HG03565 (cell line): ENCODE measurements around the gene EXOC6.

Source experiments
- ATAC-seq: cut with Tn5 transposase; IDR thresholded peaks from one replicate; pipeline ENCODE4 v1.9.1; 2021; ENCODE audit warnings: mild to moderate bottlenecking, moderate library complexity; ENCODE audit not compliant: unreplicated experiment

EXOC6 gene

DNA sequence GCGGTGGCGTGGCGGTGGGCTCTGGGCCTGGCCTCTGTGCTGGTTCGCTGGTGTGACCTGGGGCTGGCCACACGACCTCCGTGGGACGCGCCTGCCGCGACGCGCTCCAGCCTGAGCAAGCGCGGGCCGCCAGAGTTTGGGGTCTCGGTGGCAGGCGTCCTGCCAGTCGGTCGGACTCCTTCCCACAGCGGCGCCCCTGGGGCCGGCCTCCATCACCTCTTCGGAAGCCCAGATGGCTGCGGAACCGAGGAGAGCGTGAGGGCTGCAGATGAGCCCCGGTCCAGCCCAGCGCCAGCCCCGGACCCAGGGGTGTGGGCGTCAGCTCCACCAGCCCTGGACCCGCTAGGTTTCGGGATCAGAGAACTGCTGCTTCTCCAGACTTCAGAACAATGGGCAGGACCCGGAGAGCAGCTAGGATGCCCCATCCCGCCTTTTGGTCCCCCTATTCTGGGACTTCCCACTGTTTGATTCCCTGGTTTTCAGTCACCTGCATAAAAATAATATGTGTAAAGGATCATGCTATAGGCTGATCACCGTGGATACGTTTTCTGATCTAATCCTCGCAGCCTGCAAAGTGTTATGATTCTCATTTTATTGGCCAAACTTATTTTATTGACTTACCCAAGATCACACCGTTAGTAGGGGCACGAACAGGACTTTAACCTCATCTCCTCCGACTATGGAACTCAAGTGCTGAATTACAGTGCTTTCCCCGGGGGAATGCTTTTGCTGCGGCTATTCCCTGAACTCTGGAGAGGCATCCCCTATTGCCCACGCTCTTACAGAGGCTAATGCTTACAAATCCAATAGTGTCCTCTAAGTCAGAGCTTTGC lies 215.0 kb downstream of the EXOC6 start:
- no peak for ATAC-seq

DNA sequence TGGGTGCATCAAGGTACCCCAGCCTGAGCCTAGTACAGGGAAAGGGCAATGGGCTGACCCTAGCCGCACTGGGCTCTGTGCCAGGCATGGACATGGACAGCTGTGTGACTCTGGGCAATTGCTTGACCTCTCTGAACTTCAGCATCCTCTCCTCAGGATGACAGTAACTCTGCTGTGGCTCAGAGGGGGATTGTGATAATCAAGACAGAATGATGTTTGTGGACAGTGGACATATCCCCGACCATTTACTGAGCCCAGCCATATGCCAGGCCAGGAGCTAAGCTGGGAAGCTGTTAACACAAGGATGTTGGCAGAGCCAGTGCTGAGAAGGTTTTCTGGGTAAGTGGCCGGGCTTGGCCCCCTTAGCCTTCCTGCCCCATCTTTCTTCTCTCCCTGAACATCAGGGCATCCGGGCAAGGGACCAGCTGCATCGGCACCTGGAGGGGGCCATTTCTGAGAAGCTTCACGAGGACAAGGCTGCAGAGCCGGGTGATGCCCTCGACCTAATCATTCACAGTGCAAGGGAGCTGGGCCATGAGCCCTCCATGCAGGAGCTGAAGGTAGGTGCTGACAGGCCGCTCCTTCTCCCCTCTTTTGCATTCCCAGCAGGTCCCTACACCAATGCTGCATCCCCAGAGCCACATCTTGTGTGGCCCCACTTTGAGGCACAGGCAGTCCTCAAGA lies 215.8 kb downstream of the EXOC6 start:
- no peak for ATAC-seq

DNA sequence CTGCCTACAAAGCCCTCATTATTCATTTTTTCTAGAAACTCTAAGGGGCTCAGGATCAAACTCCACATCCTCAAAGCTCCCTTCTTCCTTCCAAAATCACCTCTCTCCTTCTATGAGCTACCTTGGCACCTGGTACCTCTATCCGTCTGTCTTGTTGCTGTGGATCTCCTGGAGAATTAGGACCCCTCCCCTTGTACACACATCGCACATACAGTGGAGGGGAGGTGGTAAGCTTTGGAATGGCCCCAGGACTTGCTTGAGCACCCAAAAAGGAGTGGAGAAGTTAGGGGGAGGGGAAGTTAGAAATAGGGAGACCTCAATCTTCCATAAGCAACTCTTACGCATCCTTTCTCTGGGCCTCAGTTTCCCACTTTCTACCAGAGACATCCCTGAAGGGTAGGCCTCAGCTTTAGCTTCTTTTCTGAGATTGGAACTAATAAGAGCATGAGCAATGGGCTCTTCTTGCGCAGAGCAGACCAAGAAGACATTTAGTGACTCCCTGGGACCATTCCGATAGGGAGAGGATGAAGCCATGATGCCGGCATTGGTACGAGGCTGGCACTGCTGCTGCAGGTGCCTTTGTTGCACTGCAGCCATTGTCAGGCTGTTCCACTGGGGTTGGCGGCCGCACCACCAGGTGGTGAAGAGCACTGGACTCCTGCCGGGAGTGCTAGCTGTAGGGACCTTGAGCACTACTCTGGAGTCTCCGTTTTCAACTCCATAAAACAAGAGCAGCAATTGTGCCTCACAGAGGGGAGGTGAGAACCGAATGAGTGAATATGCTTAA lies 216.7 kb downstream of the EXOC6 start:
- ATAC-seq = no peak

DNA sequence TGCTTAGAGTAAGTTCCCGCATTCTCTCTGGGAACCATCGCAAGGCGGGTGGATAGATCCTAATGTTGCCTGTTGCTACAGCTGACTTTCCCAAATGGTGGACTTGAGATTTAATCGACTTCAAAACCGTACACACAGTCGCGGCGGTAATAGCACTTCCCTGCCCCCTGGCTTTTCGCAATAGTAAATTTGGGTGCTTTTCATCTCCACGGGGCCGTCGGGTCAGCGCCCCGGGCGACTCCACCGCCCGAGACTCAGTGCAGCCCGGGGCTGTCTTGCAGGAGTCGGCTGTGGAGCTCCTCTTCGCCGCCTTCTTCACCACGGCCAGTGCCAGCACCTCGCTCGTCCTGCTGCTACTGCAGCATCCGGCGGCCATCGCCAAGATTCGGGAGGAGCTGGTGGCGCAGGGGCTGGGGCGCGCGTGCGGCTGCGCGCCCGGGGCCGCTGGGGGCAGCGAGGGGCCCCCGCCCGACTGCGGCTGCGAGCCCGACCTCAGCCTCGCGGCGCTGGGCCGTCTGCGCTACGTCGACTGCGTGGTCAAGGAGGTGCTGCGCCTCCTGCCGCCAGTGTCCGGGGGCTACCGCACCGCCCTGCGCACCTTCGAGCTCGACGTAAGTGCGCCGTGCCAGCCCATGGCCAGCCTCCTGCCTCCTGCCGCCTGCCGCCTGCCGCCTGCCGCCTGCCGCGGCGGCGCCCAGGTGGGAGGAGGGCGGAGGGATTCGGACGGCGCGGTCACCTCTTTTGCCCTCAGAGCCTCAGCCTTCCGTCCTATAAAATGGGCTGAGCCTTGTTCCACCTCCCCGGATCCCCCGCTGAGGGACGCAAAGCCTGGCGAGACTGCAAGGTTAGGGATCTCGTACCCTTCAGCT lies 217.6 kb downstream of the EXOC6 start:
- no peak for ATAC-seq

DNA sequence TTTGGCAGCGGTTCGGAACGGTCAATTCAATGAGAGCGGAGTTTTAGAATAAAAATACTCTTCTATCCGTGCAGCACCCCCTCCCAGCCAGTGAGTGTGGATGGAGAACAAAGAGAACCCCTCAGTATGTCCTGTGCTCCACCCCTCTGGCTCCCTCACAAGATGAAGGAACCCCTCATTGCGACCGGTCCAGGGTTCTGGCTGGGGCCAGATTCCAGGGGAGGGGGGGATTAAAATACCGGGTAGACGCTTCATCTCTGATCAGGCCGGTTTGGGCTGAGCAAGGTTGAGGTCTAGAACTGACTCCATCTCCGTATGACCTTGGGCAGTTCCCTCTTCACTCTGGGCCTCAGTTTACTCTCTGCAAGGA lies 218.2 kb downstream of the EXOC6 start:
- no peak for ATAC-seq

DNA sequence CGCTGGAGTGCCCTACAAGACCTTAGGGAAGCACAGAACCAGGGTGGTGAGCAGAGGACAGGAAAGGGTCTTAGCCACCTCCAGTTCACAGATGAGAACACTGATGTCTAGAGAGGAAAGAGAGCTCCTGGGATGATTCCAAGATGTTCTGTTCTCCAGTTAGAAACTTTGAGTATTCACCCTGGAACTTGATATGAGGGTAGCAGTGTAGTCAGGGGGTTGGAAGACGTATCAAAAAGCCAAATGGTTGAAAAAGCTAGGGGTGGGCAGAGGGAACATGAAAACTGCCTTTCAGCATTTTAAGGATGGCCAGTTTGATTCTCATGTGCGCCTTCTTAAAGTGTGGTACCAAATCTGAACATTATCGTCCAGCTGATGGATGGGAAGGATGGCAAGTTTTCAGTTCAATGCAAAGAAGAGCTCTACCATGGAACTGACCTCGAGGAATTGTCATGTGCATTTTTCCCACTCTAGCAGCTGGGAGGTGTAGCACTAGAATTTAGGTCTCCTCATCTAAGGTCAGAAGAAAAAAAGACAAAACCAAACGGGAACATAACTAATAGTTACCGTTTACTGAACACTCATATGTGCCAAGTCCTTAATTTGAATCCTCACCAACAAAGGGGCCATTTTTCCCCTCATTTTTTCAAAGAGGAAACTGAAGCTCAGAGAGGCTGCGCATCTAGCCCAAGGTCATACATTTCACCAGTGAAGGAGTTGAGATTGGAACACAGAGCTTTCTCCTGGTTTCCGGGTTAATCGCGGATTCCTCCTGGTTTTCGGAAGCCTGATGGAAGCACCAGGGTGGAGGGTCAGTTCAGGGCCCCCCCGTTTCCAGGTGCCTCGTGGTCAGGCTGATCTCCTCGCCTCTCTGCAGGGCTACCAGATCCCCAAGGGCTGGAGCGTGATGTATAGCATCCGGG lies 219.4 kb downstream of the EXOC6 start:
- ATAC-seq = no peak

DNA sequence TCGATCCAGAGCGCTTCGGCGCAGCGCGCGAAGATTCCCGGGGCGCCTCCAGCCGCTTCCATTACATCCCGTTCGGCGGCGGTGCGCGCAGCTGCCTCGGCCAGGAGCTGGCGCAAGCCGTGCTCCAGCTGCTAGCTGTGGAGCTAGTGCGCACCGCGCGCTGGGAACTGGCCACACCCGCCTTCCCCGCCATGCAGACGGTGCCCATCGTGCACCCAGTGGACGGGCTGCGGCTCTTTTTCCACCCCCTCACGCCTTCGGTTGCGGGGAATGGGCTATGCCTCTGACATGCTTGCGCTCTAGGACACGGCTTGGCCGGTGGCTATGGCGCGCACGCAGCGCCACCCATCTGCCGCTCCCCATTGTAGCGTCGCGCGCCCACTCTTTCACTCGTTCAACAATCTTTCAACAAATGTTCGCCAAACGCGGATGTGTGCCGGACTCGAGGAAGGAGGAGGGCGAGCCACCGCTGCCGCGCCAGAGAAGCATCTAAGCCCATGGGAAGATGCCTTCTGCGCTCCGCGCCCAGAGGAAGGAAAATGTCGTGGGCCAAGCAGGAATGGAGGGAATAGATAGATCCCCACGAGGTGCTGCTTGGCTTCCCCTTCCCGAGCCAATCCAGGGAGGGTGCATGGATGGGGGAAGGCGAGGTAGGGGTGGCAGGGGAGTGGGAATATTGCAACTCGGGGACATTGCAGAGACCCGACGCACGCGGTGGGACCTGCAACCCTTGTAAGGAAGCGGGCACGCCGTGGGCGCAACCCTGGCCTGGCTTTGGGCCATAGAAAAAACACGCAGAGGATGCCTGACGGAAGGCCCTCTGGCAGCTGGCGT lies 220.3 kb downstream of the EXOC6 start:
- no peak for ATAC-seq

DNA sequence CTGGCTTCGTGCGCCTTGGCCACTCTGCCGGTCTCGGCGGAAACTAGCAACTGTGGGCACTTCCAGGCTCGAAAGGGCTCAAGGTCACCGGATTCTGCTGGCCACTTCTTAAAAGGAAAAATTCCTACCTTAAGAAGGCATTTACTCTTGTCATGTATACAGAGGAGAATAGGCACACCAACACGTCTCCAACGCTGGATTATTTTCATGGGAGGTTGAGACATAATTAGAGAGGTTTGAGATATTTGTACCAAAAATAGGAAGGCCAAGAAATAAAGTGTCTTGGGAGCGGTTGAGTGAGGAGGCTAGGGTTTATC lies 220.9 kb downstream of the EXOC6 start:
- ATAC-seq = no peak

DNA sequence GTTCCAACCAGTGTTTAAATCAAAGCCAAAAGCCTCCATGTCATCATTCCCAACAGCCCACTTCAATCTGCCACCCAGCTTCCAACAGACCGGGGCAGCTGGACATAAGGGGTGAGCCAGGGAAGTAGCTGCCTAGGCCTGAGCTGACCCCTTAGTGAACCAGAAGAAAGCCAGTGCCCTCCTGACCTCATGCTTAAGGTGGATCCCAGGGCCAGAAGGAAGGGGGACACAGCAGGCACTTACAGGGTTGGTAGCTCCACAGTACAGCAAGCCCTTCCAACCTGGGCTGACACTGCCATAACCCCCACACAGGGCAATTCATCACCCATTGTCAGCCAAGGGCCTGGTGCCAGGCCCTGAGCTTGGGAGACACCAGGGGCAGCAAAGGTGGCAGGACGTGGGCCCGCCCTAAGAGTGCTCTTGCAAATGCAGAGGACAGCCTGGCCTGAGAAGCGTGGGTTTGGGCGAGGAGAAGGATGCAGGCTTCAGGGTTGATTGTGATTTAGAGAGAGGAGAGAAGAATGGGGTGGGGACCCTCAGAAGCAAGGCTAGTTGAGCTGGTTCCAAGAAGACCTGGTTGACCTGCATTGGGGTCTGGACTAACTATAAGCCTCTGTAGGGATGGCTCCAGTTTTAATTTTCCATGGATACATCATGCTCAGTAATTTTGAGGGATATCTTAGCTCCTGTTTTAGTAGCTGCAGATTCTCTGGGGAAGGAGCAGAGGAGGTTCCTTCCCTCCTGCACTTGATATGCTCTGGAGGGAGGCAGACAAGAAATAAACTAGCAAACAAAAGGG lies 222.3 kb downstream of the EXOC6 start:
- ATAC-seq = no peak

DNA sequence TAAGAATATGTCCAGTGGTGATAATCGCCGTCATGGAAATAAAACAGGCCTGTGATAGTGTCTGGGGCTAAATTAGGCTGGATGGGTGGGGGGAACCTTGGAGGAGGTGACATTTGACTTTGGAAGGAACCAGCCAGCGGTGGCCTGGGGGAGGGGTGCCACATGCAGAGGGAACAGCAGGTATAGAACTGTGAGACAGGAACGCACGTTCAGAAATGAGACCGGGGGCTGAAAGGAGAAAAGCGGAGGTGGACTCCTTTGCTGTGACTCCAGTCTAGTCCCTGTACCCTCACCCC lies 222.8 kb downstream of the EXOC6 start:
- ATAC-seq = no peak

DNA sequence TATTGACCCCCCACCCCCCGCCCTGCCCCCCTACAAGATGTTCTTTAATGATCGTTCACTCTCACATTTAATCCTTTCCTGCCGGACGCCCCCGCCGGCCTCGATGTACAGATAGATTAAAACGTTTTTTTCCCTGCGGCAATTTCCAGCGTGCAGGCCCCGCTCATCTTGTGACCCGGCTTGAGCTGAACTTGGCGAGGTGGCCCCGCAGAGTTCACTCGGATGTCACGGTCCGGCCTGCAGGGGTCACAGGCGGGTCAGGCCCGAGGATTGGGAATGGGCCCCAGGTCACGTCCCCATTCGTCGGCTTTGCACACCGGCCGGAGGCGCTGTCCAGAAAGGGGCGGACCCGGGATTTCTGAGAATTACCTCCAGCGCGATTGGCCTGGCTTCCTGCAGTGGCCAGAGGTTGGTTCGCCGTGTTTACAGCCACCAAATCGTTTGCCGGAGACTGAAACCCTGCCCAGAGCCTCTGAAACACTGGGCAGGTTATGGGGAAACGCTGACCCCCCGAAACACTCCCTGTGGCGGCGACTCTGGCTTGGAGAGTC lies 223.4 kb downstream of the EXOC6 start:
- no peak for ATAC-seq

DNA sequence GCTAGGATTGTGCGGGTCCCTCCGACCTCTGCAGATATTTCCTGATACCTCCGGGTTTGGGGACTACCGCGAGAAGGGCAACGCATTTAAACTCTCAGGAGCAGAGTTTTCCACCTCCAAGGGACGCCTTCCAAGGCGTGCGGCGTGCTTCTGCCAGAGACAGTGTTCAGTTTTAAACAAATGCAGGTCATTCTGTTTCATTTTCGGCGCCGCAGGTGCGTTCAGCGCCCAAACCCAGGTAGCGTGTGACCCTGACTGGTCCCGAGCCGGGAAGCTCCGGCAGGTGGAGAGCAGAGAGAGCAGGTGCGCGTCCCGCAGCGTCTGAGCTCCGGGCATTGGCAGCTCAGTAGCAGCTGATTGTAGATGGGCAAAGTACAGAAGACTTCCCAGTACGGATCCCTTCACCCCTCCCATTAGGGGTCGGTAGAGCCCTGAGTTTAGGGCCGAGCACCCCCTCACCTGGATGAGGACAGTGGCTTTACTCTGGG lies 223.9 kb downstream of the EXOC6 start:
- ATAC-seq = no peak

DNA sequence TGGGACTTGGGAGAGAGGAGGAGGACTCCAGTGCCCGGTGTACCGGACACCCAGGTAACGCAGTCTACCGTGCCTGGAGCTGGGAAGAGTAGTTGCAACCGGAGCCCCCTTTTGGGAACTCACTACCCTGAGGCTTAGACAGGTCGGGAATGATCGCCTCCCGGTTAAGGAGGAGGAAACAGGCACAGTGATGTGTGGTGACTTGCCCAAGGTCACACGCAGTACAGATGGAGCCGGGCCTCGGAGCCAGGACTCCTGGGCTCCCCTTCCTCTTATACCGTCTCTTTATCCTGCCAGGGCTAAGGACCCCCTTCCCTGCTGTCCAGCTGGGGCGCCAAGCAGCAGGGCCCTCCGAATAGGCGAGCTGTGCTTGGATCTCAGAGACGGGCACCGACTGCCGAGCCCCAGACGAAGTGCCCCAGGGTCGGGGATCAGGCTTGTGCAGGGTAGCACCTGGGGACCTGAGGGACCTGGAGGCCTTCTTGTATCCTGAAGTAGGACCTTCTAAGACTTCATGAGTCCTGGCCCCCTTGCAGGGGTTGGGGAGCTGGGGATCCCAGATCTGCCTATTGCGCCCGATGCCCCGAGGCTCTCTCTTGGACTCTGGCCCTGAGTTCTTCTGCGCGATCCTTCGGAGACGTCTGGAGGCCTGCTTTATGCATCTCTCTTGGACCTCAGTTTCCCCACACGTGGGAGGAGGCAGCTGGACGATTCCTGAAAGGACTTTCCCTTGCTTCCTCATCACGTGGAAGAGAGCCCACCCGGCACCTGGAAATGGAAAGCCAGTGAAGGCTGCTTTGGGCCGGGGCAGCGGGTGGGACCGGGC lies 224.6 kb downstream of the EXOC6 start:
- no peak for ATAC-seq

DNA sequence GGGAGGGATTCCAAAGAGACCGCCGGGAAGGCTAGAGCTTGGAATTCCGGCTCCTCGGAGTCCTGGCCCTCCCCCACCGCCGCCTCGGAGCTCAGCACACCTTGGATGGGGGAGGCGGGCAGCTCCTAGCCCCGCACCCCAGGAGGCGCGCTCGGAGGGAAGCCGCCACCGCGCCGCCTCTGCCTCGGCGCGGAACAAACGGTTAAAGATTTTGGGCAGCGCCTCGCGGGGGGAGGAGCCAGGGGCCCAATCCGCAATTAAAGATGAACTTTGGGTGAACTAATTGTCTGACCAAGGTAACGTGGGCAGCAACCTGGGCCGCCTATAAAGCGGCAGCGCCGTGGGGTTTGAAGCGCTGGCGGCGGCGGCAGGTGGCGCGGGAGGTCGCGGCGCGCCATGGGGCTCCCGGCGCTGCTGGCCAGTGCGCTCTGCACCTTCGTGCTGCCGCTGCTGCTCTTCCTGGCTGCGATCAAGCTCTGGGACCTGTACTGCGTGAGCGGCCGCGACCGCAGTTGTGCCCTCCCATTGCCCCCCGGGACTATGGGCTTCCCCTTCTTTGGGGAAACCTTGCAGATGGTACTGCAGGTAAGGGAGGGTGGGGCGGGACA lies 225.3 kb downstream of the EXOC6 start, which contains the start of gene CYP26A1:
Gene CYP26A1 (plus strand): TSS at position 355 of the 608 bp plus-strand sequence. CDS start 42 bp downstream, at position 397.
- ATAC-seq = no peak

DNA sequence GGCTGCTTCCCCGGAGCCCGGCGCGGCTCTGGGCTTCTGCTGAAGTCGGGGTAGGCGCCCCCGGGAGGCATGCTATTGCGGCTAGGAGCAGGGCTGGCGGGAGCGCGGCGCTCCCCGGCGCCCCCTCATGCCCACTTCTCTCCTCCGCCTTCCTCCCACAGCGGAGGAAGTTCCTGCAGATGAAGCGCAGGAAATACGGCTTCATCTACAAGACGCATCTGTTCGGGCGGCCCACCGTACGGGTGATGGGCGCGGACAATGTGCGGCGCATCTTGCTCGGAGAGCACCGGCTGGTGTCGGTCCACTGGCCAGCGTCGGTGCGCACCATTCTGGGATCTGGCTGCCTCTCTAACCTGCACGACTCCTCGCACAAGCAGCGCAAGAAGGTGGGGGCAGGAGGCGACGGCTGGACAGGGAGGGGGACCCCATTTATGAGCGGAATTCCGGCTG lies 225.9 kb downstream of the EXOC6 start:
- no peak for ATAC-seq

DNA sequence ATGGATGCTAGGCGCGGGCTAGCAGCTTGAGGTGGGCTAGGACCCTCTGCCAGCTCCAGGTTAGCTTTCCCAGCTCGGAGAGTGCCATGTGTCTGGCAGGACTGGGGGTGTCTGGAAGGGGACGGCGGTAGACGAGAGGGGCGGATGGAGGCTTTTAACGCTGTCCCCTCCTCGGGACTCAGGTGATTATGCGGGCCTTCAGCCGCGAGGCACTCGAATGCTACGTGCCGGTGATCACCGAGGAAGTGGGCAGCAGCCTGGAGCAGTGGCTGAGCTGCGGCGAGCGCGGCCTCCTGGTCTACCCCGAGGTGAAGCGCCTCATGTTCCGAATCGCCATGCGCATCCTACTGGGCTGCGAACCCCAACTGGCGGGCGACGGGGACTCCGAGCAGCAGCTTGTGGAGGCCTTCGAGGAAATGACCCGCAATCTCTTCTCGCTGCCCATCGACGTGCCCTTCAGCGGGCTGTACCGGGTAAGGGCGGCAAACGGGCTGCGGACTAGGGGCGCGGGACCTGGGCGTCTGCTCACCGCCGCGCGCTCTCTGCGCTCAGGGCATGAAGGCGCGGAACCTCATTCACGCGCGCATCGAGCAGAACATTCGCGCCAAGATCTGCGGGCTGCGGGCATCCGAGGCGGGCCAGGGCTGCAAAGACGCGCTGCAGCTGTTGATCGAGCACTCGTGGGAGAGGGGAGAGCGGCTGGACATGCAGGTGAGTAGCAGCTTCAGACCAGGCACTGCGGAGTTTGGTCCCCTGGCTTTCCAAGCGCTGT lies 226.5 kb downstream of the EXOC6 start:
- ATAC-seq = no peak
